Stimulated activated naive CD8-positive, alpha-beta T cell treated with anti-CD3 and anti-CD28 coated beads, Interleukin-15, Interleukin-2, amounts not matched to agents 100 ng/mL and 50 ng/mL, for 24 hours (primary cell): ENCODE results near the gene NHLH1.

Experiments used
- H3K27ac Mint-ChIP-seq: one replicate; pipeline ENCODE4 v1.8.0; 2021; ENCODE audit warnings: mild to moderate bottlenecking, mixed read lengths
- H3K27me3 Mint-ChIP-seq: one replicate; pipeline ENCODE4 v1.8.0; 2021; ENCODE audit warnings: mixed read lengths
- H3K36me3 Mint-ChIP-seq: one replicate; pipeline ENCODE4 v1.8.0; 2021; ENCODE audit warnings: low read depth, mixed read lengths
- H3K4me1 Mint-ChIP-seq: one replicate; pipeline ENCODE4 v1.8.0; 2021; ENCODE audit warnings: low read depth, mixed read lengths
- H3K4me3 Mint-ChIP-seq: one replicate; pipeline ENCODE4 v1.8.0; 2021; ENCODE audit warnings: mild to moderate bottlenecking, mixed read lengths
- H3K9me3 Mint-ChIP-seq: one replicate; pipeline ENCODE4 v1.8.0; 2021; ENCODE audit warnings: mixed read lengths

The NHLH1 gene

DNA sequence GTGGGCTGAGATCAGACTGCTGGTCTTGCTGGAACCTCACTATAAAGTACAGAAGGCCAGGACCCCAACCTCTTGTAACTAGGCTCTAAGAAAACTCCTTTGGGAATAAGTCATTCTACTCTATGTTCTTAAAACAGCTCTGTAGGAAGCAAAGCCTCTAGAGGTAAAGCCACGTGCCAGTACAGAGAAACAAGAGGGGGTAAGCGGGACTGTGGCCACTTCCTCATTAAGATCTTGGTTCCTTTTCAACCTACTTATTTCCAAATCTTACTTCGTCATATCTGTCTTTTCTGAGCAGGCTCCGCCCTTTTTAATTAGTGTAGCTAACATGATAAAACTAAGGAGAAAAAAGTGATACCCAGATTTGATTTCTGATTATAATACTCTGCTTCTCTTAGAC is 19.9 kb upstream of the NHLH1 start:
- H3K36me3 Mint-ChIP-seq: peaks cover 50% of the 10 kb centered on the region
- peaks cover 39% of the 10 kb centered on the region for H3K4me1 Mint-ChIP-seq
- H3K27me3 Mint-ChIP-seq: no peaks in the 10 kb centered on the region
- H3K4me3 Mint-ChIP-seq: peak overlapping the region; percentile 1
- H3K27ac Mint-ChIP-seq: no peak overlapping the region
- no peaks in the 10 kb centered on the region for H3K9me3 Mint-ChIP-seq

DNA sequence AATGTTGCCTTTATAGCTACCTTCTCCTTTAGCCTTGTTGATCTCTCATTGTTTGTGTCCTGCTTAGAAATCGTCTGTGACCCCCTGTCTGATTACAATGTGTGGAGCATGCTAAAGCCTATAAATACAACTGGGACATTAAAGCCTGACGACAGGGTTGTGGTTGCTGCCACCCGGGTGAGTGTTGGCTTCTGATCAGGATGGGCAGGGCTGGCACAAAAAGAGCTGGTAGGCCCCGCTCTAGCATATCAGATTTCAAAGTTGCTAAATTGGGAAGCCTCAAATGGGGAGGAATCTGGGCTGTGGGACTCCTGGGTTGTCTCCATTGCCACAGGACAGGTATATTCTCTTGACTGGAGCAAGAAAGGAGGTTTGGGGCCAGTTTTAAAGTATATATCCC is 15.2 kb upstream of the NHLH1 start:
- peaks cover 71% of the 10 kb centered on the region for H3K36me3 Mint-ChIP-seq
- peaks cover 10% of the 10 kb centered on the region for H3K4me1 Mint-ChIP-seq
- no peaks in the 10 kb centered on the region for H3K9me3 Mint-ChIP-seq
- H3K4me3 Mint-ChIP-seq: no peak overlapping the region
- no peaks in the 10 kb centered on the region for H3K27me3 Mint-ChIP-seq
- no peak overlapping the region for H3K27ac Mint-ChIP-seq

DNA sequence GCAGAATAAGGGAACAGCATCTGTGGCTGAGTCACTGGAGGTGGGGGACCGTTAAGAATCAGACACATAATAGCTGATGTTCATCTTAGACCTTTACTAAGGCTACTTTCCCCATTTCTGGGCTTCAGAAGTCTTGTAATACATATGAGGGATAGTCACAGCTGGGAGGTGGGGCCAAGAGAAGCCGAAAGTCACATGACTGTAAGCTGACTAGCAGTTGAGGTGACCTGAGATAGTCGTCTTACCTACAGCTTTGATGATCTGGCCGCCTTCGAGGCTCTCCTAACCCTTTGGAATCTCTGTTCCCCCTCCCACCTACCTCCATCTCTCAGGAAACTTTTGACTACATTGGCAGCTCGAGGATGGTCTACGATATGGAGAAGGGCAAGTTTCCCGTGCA is 14.3 kb upstream of the NHLH1 start:
- H3K27ac Mint-ChIP-seq: no peak overlapping the region
- H3K4me1 Mint-ChIP-seq: peaks cover under 1% of the 10 kb centered on the region
- no peaks in the 10 kb centered on the region for H3K27me3 Mint-ChIP-seq
- peaks cover 73% of the 10 kb centered on the region for H3K36me3 Mint-ChIP-seq
- no peaks in the 10 kb centered on the region for H3K9me3 Mint-ChIP-seq
- H3K4me3 Mint-ChIP-seq: no peak overlapping the region

DNA sequence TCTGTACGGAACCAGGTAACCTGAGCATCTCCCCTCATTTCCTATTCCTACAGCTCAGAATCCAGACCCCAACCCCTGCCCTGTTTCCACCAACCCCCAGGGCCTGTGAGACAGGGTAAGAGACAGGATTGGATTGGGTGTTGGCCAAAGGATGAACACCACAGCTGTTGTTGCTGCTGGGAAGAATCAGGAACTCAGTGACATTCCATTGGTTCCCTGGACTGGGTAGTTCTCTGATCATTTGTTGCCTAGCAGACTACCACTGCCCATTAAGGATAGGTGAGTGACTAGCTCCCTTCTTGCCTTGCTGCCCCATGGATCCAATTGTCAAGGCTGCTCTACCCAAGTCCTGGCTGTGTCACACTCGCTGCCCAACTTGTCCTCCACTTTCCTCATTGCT is 13.6 kb upstream of the NHLH1 start:
- no peak overlapping the region for H3K4me3 Mint-ChIP-seq
- peaks cover 71% of the 10 kb centered on the region for H3K36me3 Mint-ChIP-seq
- H3K27ac Mint-ChIP-seq: no peak overlapping the region

DNA sequence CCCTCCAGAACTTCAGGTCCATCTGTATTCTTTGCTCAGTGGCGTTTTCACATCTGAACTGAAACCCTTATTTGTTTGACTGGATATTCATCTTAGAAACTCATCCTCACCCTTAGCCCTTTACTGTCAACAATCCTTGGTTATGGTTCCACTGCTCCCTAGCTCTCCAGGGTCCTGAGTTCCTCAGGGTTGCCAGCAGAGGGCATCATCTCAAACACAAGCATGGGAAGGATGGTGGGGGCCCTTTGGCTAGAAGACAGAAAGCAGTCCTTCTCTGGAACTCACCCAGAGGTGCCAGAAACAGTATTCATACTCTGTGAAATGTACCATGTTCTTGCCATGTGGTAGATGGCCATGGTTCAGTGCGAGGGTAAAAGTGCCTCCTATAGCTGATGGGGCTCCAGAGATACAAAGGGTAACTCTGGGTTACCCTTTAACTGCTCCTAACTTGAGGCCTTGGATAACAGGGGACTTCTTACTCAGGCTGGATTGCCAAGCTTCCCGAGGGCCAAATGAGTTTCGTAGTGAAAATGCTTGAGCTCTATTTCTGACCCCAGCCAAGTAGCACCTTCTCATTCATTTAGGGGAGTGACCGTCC is 12.4 kb upstream of the NHLH1 start:
- no peaks in the 10 kb centered on the region for H3K27me3 Mint-ChIP-seq
- no peaks in the 10 kb centered on the region for H3K4me1 Mint-ChIP-seq
- H3K36me3 Mint-ChIP-seq: peaks cover 70% of the 10 kb centered on the region
- no peak overlapping the region for H3K27ac Mint-ChIP-seq
- no peak overlapping the region for H3K4me3 Mint-ChIP-seq
- no peaks in the 10 kb centered on the region for H3K9me3 Mint-ChIP-seq

More for the DNA sequence above, 13.6 kb upstream of the NHLH1 start:
- no peaks in the 10 kb centered on the region for H3K27me3 Mint-ChIP-seq
- no peaks in the 10 kb centered on the region for H3K9me3 Mint-ChIP-seq
- H3K4me1 Mint-ChIP-seq: no peaks in the 10 kb centered on the region

DNA sequence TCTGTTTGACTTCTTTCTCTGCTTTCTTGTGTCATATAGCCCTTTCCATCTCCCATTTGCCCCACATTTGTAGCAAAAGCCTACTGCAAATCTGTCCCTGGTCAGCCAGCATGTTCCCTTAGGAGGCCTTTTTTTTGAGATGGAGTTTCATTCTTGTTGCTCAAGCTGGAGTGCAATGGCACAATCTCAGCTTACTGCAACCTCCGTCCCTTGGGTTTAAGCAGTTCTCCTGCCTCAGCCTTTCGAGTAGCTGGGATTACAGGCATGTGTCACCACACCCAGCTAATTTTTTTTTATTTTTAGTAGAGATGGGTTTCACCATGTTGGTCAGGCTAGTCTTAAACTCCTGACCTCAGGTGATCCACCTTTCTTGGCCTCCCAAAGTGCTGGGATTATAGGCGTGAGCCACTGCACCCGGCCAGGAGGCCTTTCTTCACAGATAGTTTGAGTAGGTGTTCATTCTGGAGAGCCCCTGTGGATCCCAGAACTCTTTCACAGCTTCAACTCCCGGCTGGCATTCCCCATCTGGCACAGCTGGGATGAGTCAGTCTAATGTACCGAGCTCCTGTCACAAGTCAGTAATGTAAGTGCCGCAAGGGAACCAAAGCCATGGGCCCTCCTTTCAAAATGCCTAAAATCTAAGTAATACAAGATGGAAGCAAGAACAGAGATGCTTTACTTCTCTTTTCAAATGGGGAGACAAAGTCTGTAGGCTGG is 9.4 kb upstream of the NHLH1 start:
- no peak overlapping the region for H3K27ac Mint-ChIP-seq
- H3K27me3 Mint-ChIP-seq: no peaks in the 10 kb centered on the region
- H3K4me1 Mint-ChIP-seq: peaks cover 5% of the 10 kb centered on the region
- peaks cover 56% of the 10 kb centered on the region for H3K36me3 Mint-ChIP-seq
- no peak overlapping the region for H3K4me3 Mint-ChIP-seq
- no peaks in the 10 kb centered on the region for H3K9me3 Mint-ChIP-seq

DNA sequence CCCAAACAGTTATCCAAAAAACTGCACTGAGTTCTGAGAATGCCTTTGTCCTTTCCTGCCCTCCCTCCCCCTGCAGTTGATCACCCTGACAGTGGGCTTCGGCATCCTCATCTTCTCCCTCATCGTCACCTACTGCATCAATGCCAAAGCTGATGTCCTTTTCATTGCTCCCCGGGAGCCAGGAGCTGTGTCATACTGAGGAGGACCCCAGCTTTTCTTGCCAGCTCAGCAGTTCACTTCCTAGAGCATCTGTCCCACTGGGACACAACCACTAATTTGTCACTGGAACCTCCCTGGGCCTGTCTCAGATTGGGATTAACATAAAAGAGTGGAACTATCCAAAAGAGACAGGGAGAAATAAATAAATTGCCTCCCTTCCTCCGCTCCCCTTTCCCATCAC is 8.8 kb upstream of the NHLH1 start:
- Mint-ChIP-seq H3K36me3 (peaks cover 51% of the 10 kb centered on the region), H3K4me1 (peaks cover 5% of the 10 kb centered on the region), H3K27me3 (no peaks in the 10 kb centered on the region), H3K27ac (no peak overlapping the region), H3K9me3 (no peaks in the 10 kb centered on the region), H3K4me3 (no peak overlapping the region)

DNA sequence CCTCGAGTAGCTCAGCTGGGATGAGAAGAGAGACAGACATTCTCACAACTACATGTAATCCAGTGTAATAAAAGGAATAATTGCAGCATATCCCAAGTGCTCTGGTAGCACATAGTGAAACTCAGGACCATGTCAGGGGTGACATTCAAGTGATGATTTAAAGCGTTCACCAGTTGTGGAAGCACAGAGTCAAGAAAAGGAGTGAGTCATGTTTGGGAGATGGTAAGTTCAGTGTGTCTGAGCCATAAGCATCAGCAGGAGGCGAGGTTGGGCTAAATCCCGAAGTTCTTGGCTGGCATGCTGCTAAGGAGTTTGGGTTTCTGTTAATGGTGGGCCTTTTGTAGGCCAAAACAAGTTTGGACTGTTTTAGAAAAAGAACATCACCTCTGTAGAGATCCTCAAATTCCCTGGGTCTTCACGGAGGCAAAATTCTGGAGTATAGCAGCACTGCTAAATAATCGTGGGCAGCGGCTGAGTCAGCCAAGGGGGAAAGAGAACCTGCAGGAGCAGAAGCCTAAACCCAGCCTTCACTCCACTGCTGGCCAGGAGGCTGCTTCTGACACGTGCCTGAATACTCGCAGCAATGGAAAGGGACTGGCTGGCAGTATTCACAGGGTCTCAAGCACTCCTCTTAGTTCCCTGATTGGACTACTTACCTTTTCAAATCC is 7.2 kb upstream of the NHLH1 start:
- Mint-ChIP-seq H3K27me3 (no peaks in the 10 kb centered on the region), H3K9me3 (no peaks in the 10 kb centered on the region), H3K27ac (no peak overlapping the region), H3K4me3 (no peak overlapping the region), H3K36me3 (peaks cover 38% of the 10 kb centered on the region), H3K4me1 (peaks cover 5% of the 10 kb centered on the region)

DNA sequence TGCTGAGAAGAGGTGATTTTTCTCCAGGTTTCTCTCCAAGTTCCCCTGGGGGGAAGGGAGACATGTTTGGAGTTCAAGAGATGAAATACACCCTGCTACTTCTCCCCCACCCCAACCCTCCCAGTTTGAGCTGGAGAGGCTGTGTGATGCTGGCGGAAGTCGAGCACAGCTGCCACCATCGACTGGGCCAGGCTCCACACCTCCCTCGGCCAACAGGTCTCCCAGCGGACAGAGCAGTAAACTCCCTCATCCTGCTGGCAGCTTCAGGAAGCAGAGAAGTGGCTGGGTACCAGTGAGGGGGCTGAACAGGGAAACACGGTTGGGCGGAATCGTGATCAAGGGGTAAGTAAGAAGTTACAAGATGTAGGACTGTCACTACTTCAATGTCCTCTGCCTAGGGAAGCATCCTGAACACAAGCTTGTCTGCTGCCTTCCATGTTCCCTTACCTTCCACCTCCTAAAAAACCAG is 6.6 kb upstream of the NHLH1 start:
- H3K4me1 Mint-ChIP-seq: peaks cover 5% of the 10 kb centered on the region
- H3K4me3 Mint-ChIP-seq: no peak overlapping the region
- H3K9me3 Mint-ChIP-seq: no peaks in the 10 kb centered on the region
- peaks cover 34% of the 10 kb centered on the region for H3K36me3 Mint-ChIP-seq
- no peak overlapping the region for H3K27ac Mint-ChIP-seq
- no peaks in the 10 kb centered on the region for H3K27me3 Mint-ChIP-seq

DNA sequence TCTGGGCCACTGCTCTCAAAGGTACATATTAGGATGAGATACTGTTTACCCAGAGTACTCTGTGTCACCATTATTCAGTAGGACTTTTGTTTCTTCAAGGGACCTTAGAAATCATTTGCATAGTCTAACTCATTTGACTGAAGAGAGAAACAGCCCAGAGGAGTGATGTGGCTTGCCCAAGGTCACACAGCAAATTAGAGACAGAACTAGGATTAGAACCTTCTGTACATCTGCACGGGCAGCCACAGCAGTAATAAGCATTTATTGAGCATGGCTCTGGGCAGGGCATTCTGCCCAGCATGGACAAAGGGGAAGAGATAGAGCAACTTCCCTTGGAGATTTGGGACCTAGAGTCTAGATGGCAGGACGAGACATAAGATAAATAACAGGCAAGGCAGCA is 5.7 kb upstream of the NHLH1 start:
- Mint-ChIP-seq H3K27me3 (no peaks in the 10 kb centered on the region), H3K27ac (peak overlapping the region; percentile 61), H3K36me3 (peaks cover 26% of the 10 kb centered on the region), H3K9me3 (no peaks in the 10 kb centered on the region), H3K4me3 (no peak overlapping the region), H3K4me1 (peaks cover 5% of the 10 kb centered on the region)

DNA sequence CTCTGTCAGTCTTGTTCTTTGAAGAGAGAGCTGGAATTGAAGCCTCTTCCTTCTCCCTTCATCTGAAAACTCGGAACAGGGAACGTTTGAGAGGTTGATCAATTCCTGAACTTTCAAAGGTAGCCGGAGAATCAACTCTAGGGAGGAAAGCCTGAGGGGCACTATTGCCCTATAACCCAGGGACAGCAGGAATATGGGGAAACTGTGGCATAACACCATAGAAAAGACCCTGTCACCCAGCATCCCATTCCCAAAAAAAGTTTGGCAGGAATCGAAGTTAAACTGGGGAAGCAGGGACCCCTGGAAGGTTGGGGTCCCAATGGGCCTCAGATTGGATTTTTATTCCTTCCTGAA is 5.1 kb upstream of the NHLH1 start:
- Mint-ChIP-seq H3K36me3 (peaks cover 20% of the 10 kb centered on the region), H3K4me3 (no peak overlapping the region), H3K4me1 (peaks cover 5% of the 10 kb centered on the region), H3K9me3 (no peaks in the 10 kb centered on the region), H3K27ac (no peak overlapping the region), H3K27me3 (no peaks in the 10 kb centered on the region)

DNA sequence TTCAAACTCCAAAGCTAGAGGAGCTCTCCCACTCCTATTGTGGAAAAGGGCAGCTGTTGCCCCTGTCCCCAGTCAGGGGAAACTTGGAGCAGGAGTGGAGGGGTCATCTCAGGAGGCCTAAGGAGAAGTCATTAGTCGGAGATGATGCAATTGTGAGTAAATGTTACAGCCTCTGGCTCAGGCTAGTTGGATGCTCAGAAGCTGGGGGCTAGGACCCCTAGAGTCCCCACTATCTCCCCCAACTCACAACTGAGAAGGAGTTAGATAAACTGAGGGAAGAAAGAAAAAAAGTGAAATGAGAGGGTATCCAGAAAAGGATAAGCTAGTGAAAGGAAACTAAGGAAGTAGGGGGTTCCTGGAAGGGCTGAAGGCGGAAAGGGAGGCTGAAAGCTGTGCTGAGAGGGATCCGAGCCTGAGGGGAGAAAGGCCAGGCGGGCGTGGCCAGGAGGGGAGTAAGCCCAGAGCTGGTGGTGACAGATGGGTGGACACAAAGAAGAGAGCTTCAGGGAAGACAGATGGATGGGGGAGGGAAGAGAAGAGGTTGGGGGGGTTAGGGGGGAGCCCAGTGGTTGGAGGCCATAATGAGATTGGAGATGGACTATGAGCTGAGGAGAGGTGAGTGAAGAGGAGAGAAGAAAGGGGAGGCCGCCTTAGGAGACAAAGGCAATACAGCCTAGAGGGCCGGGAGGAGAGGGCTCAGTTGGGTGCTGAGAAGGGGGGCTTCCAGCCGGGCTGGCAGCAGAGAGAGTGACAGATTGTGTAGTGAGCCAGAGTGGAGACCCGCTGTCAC is 4.5 kb upstream of the NHLH1 start:
- H3K27me3 Mint-ChIP-seq: no peaks in the 10 kb centered on the region
- H3K4me3 Mint-ChIP-seq: no peak overlapping the region
- H3K36me3 Mint-ChIP-seq: peaks cover 15% of the 10 kb centered on the region
- H3K9me3 Mint-ChIP-seq: no peaks in the 10 kb centered on the region
- peak overlapping the region; percentile 89 for H3K27ac Mint-ChIP-seq
- peaks cover 5% of the 10 kb centered on the region for H3K4me1 Mint-ChIP-seq

DNA sequence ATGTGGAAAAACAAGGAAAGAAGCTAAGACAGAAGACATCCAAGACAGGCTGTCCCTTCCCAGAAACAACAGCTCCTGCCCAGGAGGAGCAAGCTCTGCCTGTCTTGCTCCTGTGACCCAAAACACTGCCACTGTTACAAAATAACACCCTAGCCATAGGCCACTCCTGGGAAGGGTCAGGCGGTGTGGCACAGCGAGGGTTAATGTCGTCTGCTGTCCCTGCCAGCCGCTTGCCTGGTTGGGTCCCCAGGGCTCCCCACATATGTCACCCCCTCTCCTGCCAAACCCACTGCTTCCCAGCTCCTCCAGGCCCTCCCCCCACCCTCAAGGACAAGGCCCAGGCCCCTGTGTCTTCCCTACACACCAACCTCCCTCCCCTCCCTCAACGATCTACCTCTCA is 3.9 kb upstream of the NHLH1 start:
- Mint-ChIP-seq H3K9me3 (no peaks in the 10 kb centered on the region), H3K27ac (peak overlapping the region; percentile 89), H3K4me3 (no peak overlapping the region), H3K4me1 (peaks cover 5% of the 10 kb centered on the region), H3K36me3 (peaks cover 15% of the 10 kb centered on the region), H3K27me3 (no peaks in the 10 kb centered on the region)

DNA sequence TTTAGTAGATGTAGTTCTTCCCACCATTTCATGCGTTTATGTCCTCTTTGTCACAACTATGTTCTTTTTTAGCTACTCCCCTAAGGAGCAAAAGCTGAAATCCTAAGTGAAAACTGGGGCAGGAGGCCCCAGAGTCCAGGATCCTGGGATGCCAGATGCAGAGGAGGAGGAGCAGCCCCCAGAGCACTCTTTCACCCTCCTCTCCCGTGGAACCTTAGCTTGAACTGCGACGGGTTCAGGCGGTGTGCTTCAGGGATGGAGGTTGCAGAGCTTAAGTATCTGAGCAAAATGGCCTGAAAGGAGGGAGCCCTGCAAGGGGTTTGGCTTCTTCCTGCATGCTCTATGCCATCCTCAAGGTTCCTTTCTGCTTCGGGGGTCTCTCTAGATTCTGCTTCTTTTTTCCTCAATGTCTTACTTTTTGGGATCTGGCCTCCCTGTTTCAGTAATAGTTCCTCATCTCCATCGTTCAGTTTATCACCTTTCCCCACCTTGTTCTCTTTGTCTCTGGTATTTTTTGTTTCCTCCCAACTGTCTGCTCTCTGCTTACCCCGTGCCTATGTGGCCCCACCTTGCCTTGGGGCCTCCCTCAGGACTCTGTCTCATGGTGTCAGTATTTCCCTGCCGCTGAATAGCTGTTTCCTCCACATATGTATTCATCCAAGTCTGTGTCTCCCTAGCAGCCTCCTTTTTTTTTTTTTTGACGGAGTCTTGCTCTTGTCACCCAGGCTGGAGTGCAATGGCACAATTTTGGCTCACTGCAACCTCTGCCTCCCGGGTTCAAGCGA is 2.7 kb upstream of the NHLH1 start:
- H3K4me1 Mint-ChIP-seq: peaks cover 5% of the 10 kb centered on the region

More for the DNA sequence above, 2.7 kb upstream of the NHLH1 start:
- no peak overlapping the region for H3K4me3 Mint-ChIP-seq
- peaks cover 15% of the 10 kb centered on the region for H3K36me3 Mint-ChIP-seq
- H3K27ac Mint-ChIP-seq: peak overlapping the region; percentile 28
- H3K9me3 Mint-ChIP-seq: no peaks in the 10 kb centered on the region
- H3K27me3 Mint-ChIP-seq: no peaks in the 10 kb centered on the region
